HepG2 (cell line): ENCODE data around the gene SAMD10. TPM values are rescaled to one million over a fixed set of nuclear protein-coding genes. Genes with fewer than 3 reads are reported as not detected.

Experiments
- FOXK1 ChIP-seq: sonication (generic); formaldehyde crosslinking; IDR thresholded peaks from 2 replicates; pipeline ENCODE4 v1.4.0; 2020; ENCODE audit warnings: low read depth, missing genetic modification reagents, borderline replicate concordance
- FOXP4 ChIP-seq: sonication (generic); formaldehyde crosslinking; IDR thresholded peaks from 2 replicates; pipeline ENCODE4 v1.4.0; 2020; ENCODE audit warnings: missing genetic modification reagents
- HCFC1 ChIP-seq: fragments of 150-350 bp; IDR thresholded peaks from 2 replicates; pipeline ENCODE4 v1.6.1; 2014; ENCODE audit warnings: low read depth, low read length
- HIVEP1 ChIP-seq: sonication (generic); formaldehyde crosslinking; IDR thresholded peaks from 2 replicates; pipeline ENCODE4 v1.4.0; 2020; ENCODE audit warnings: mild to moderate bottlenecking, missing genetic modification reagents
- KAT8 ChIP-seq: IDR thresholded peaks from 2 replicates; pipeline ENCODE4 v1.6.1; 2016; ENCODE audit warnings: missing genetic modification reagents, missing compliant biosample characterization
- MIXL1 ChIP-seq: IDR thresholded peaks from 2 replicates; pipeline ENCODE4 v1.6.1; 2016
- NFIC ChIP-seq: IDR thresholded peaks from 2 replicates; pipeline ENCODE4 v1.6.1; 2012; ENCODE audit warnings: mild to moderate bottlenecking, low read length, inconsistent platforms
- NFYC ChIP-seq: IDR thresholded peaks from 2 replicates; pipeline ENCODE4 v1.6.1; 2016; ENCODE audit warnings: missing genetic modification reagents, missing compliant biosample characterization
- RFXANK ChIP-seq: IDR thresholded peaks from 2 replicates; pipeline ENCODE4 v1.6.1; 2016
- SIN3A ChIP-seq: IDR thresholded peaks from 2 replicates; pipeline ENCODE4 v1.6.1; 2011; ENCODE audit warnings: low read depth, mild to moderate bottlenecking, control low read depth, low read length, borderline replicate concordance
- SRSF1 ChIP-seq: fragments of 200-400 bp; formaldehyde crosslinking; optimal IDR thresholded peaks from 2 replicates; pipeline ENCODE3; 2017; ENCODE audit warnings: mild to moderate bottlenecking, low read depth, low read length, moderate library complexity
- TAF1 ChIP-seq: sonication (generic); formaldehyde crosslinking; IDR thresholded peaks from 2 replicates; pipeline ENCODE4 v1.4.0; 2020; ENCODE audit warnings: missing genetic modification reagents
- XRCC5 ChIP-seq: fragments of 200-400 bp; formaldehyde crosslinking; optimal IDR thresholded peaks from 2 replicates; pipeline ENCODE3; 2017; ENCODE audit warnings: mild to moderate bottlenecking, low read length
- ZBTB2 ChIP-seq: sonication (generic); formaldehyde crosslinking; IDR thresholded peaks from 2 replicates; pipeline ENCODE4 v1.8.0; 2022; ENCODE audit warnings: low read depth, missing genetic modification reagents
- ZBTB37 ChIP-seq: sonication (generic); formaldehyde crosslinking; IDR thresholded peaks from 2 replicates; pipeline ENCODE4 v1.4.0; 2020; ENCODE audit warnings: mild to moderate bottlenecking, missing genetic modification reagents
- ZFP82 ChIP-seq: sonication (generic); formaldehyde crosslinking; IDR thresholded peaks from 2 replicates; pipeline ENCODE4 v1.5.1; 2020; ENCODE audit warnings: mild to moderate bottlenecking, missing genetic modification reagents, borderline replicate concordance
- ZNF331 ChIP-seq: sonication (generic); formaldehyde crosslinking; IDR thresholded peaks from 2 replicates; pipeline ENCODE4 v1.4.0; 2020; ENCODE audit warnings: missing genetic modification reagents
- ZNF337 ChIP-seq: sonication (generic); formaldehyde crosslinking; IDR thresholded peaks from 2 replicates; pipeline ENCODE4 v1.5.1; 2020; ENCODE audit warnings: missing genetic modification reagents, low read depth, mild to moderate bottlenecking, borderline replicate concordance
- ZNF343 ChIP-seq: sonication (generic); formaldehyde crosslinking; IDR thresholded peaks from 2 replicates; pipeline ENCODE4 v1.4.0; 2020; ENCODE audit warnings: mild to moderate bottlenecking, missing genetic modification reagents
- ZNF556 ChIP-seq: sonication (generic); formaldehyde crosslinking; IDR thresholded peaks from 2 replicates; pipeline ENCODE4 v1.4.0; 2020; ENCODE audit warnings: mild to moderate bottlenecking, missing genetic modification reagents, borderline replicate concordance
- ZNF616 ChIP-seq: sonication (generic); formaldehyde crosslinking; IDR thresholded peaks from 2 replicates; pipeline ENCODE4 v1.5.0; 2020; ENCODE audit warnings: low read depth, mild to moderate bottlenecking, missing genetic modification reagents
- ZNF691 ChIP-seq: sonication (generic); formaldehyde crosslinking; IDR thresholded peaks from 2 replicates; pipeline ENCODE4 v1.4.0; 2020; ENCODE audit warnings: missing genetic modification reagents, low read depth, mild to moderate bottlenecking, borderline replicate concordance
- ZNF75D ChIP-seq: sonication (generic); formaldehyde crosslinking; IDR thresholded peaks from 2 replicates; pipeline ENCODE4 v1.8.1; 2023; ENCODE audit warnings: missing genetic modification reagents, mild to moderate bottlenecking, borderline replicate concordance
- ZNF766 ChIP-seq: sonication (generic); formaldehyde crosslinking; IDR thresholded peaks from 2 replicates; pipeline ENCODE4 v1.5.0; 2020; ENCODE audit warnings: missing genetic modification reagents, borderline replicate concordance
- polyA plus RNA-seq, 8 experiments: library from polyadenylated mRNA; depleted of rRNA in 3 of 8; stranded (reverse) in 7 of 8; unstranded in 1 of 8; fragments of >200 nt; fragmentation: Illumina TruSeq in 4 of 8; extraction: Trizol in 4 of 8; gene quantifications; 2 replicates each; pipeline versions ENCODE4 v1.2.1 to v1.2.3, GENCODE V29; 2011 to 2016; ENCODE audit warnings: low read depth in 4 of 8, missing spikeins in 1 of 8, mixed read lengths in 1 of 8; ENCODE audit not compliant: insufficient read depth in 1 of 8
- total RNA-seq, 5 experiments: library from RNA; depleted of rRNA; stranded (reverse); fragments of >200 nt; fragmentation: Illumina TruSeq; extraction: Trizol; gene quantifications; 2 replicates each; pipeline ENCODE4 v1.2.3, GENCODE V29; 2016; ENCODE audit warnings: low read depth in 1 of 5

SAMD10 gene
- total and polyA plus RNA-seq, 2 of the 13 experiments (the other 11 are each of a cell fraction or from before 2014, with no cell fraction given) = 6.1 to 11.0 TPM

GRCh38 chr20:63977739-63978276 is 1.6 kb downstream of the SAMD10 start (continued):
- TF ChIP-seq ZBTB2 (peak; percentile 80; the same call in 1 of the 2 replicates), RFXANK (no peak), ZNF331 (CRISPR knock-in tag) (peak; percentile 64), ZNF337 (0 out of 2 replicates have a peak, but pooled peaks have one; percentile 18), ZNF556 (CRISPR knock-in tag) (no peak), TAF1 (peak; percentile 42; the same call in 1 of the 2 replicates), FOXP4 (CRISPR knock-in tag) (peak; percentile 51; the same call in 1 of the 2 replicates), HIVEP1 (CRISPR knock-in tag) (peak; percentile 71), ZBTB37 (CRISPR knock-in tag) (no peak), ZNF343 (CRISPR knock-in tag) (0 out of 2 replicates have a peak, but pooled peaks have one; percentile 58), ZNF691 (CRISPR knock-in tag) (peak; percentile 96), FOXK1 (CRISPR knock-in tag) (peak; percentile 64; the same call in 1 of the 2 replicates), MIXL1 (CRISPR knock-in tag) (peak; percentile 58; the same call in 1 of the 2 replicates), NFIC (no peak), XRCC5 (peak; percentile 96), SIN3A (peak; percentile 94; the same call in 1 of the 2 replicates), ZNF75D (CRISPR knock-in tag) (no peak), NFYC (CRISPR knock-in tag) (peak; percentile 47; the same call in 1 of the 2 replicates), KAT8 (0 out of 2 replicates have a peak, but pooled peaks have one; percentile 35), SRSF1 (peak; percentile 11), HCFC1 (peak; percentile 4; the same call in 1 of the 2 replicates), ZFP82 (CRISPR knock-in tag) (no peak), ZNF766 (peak; percentile 47; the same call in 1 of the 2 replicates), ZNF616 (peak; percentile 84)
